Peyer's patch (tissue), 4 donors: ENCODE results near the gene LRRIQ1. TPM values are rescaled to one million over a fixed set of nuclear protein-coding genes. Genes with fewer than 3 reads are reported as not detected.
"Not testable (repeated sequence)": the region's sequence is repeated elsewhere in the genome, so short reads cannot be mapped to it uniquely, and the experiment has no call there.

Experiments used
- DNase-seq, 3 donors: peaks; one replicate each; pipeline ENCODE4 v3.0.0-alpha.2; 2017 to 2019
- H3K27ac ChIP-seq, 4 donors: fragments of 200-600 bp; sonication (generic); one replicate each; pipeline ENCODE4 v1.5.1; 2016 to 2019
- H3K27me3 ChIP-seq, 2 donors: fragments of 200-600 bp; sonication (generic); one replicate each; pipeline ENCODE4 v1.5.1; 2019
- H3K36me3 ChIP-seq, 3 donors: fragments of 200-600 bp; sonication (generic); one replicate each; pipeline ENCODE4 v1.5.1; 2016 to 2019
- H3K4me1 ChIP-seq, 4 donors: fragments of 200-600 bp; sonication (generic); one replicate each; pipeline ENCODE4 v1.5.1; 2016 to 2019
- H3K4me3 ChIP-seq, 4 donors: fragments of 200-600 bp; sonication (generic); 1 replicate in 3 of 4; 2 replicates in 1 of 4; pipeline ENCODE4 v1.5.1; 2016 to 2019; ENCODE audit warnings: mild to moderate bottlenecking in 1 of 4
- H3K9me3 ChIP-seq, 4 donors: fragments of 200-600 bp; sonication (generic); one replicate each; pipeline ENCODE4 v1.5.1; 2016 to 2019; ENCODE audit warnings: mild to moderate bottlenecking in 1 of 4
- CTCF ChIP-seq, 6 experiments: fragments of 450-650 bp in 4 of 6; fragments of 200-600 bp in 2 of 6; sonication (generic) in 1 of 6; IDR thresholded peaks; one replicate each; pipeline ENCODE4 v1.5.1; 2017 to 2019; ENCODE audit warnings: antibody characterized with exemption in 6 of 6, mild to moderate bottlenecking in 3 of 6, moderate library complexity in 1 of 6
- POLR2A ChIP-seq, 2 donors: fragments of 450-650 bp; IDR thresholded peaks; one replicate each; pipeline ENCODE4 v1.5.1; 2017; ENCODE audit warnings: antibody characterized with exemption in 2 of 2, mild to moderate bottlenecking in 2 of 2, moderate library complexity in 2 of 2
- total RNA-seq, 4 donors: library from RNA; depleted of rRNA; stranded (reverse); fragments of >200 nt; gene quantifications; one replicate each; pipeline ENCODE4 v1.1.0, GENCODE V29; 2016

The LRRIQ1 gene
- total RNA-seq, 4 donors from 2014 or later, result not detected

GRCh38 chr12:85186236-85186635 is 150.1 kb downstream of the LRRIQ1 start:
- H3K27ac ChIP-seq, result no peak overlapping the region
- TF ChIP-seq POLR2A (IDR thresholded peaks at IDR 0.05) (no peak), CTCF (IDR thresholded peaks at IDR 0.05) (no peak)
- DNase-seq, result no peak
- H3K36me3 ChIP-seq, result no peaks in the 10 kb centered on the region
- no peaks in the 10 kb centered on the region for H3K9me3 ChIP-seq
- no peaks in the 10 kb centered on the region for H3K4me1 ChIP-seq
- H3K4me3 ChIP-seq, result no peak overlapping the region
- H3K27me3 ChIP-seq, result no peaks in the 10 kb centered on the region

- no peak for TF ChIP-seq POLR2A (IDR thresholded peaks at IDR 0.05)
- no peak for TF ChIP-seq CTCF (IDR thresholded peaks at IDR 0.05)
- Histone ChIP-seq H3K36me3 (no peaks in the 10 kb centered on the region), H3K4me1 (no peaks in the 10 kb centered on the region), H3K9me3 (no peaks in the 10 kb centered on the region), H3K27ac (no peak overlapping the region), H3K27me3 (no peaks in the 10 kb centered on the region), H3K4me3 (no peak overlapping the region)
- DNase-seq, result no peak
Observed at GRCh38 chr12:85188619-85189018, 152.5 kb downstream of the LRRIQ1 start.

GRCh38 chr12:85190728-85191127 is 154.6 kb downstream of the LRRIQ1 start:
- no peaks in the 10 kb centered on the region for H3K36me3 ChIP-seq
- no peaks in the 10 kb centered on the region for H3K4me1 ChIP-seq
- no peaks in the 10 kb centered on the region for H3K9me3 ChIP-seq
- TF ChIP-seq CTCF (IDR thresholded peaks at IDR 0.05) (no peak), POLR2A (IDR thresholded peaks at IDR 0.05) (no peak)
- H3K27me3 ChIP-seq, result no peaks in the 10 kb centered on the region
- no peak overlapping the region for H3K4me3 ChIP-seq
- no peak for DNase-seq
- no peak overlapping the region for H3K27ac ChIP-seq

GRCh38 chr12:85203809-85204208 is 167.7 kb downstream of the LRRIQ1 start:
- H3K36me3 ChIP-seq, H3K9me3 ChIP-seq, H3K27me3 ChIP-seq, H3K4me3 ChIP-seq, DNase-seq, H3K4me1 ChIP-seq, H3K27ac ChIP-seq: not testable (repeated sequence)

GRCh38 chr12:85206543-85206942 is 170.4 kb downstream of the LRRIQ1 start:
- no peak overlapping the region for H3K4me3 ChIP-seq
- H3K27me3 ChIP-seq, result no peaks in the 10 kb centered on the region
- H3K9me3 ChIP-seq, result no peaks in the 10 kb centered on the region
- no peaks in the 10 kb centered on the region for H3K4me1 ChIP-seq
- H3K36me3 ChIP-seq, result no peaks in the 10 kb centered on the region
- no peak for DNase-seq
- TF ChIP-seq POLR2A (IDR thresholded peaks at IDR 0.05) (no peak), CTCF (IDR thresholded peaks at IDR 0.05) (no peak)
- H3K27ac ChIP-seq, result no peak overlapping the region

GRCh38 chr12:85224339-85224738 is 188.2 kb downstream of the LRRIQ1 start:
- not testable (repeated sequence) for H3K4me3 ChIP-seq, H3K9me3 ChIP-seq, H3K36me3 ChIP-seq, H3K4me1 ChIP-seq, H3K27ac ChIP-seq, DNase-seq, H3K27me3 ChIP-seq

- no peaks in the 10 kb centered on the region for H3K9me3 ChIP-seq
- TF ChIP-seq CTCF (IDR thresholded peaks at IDR 0.05), result no peak
- no peak for TF ChIP-seq POLR2A (IDR thresholded peaks at IDR 0.05)
- DNase-seq, result no peak
- no peaks in the 10 kb centered on the region for H3K36me3 ChIP-seq
- H3K4me3 ChIP-seq, result no peak overlapping the region
- no peak overlapping the region for H3K27ac ChIP-seq
- H3K27me3 ChIP-seq, result no peaks in the 10 kb centered on the region
- no peaks in the 10 kb centered on the region for H3K4me1 ChIP-seq
Observed at GRCh38 chr12:85225501-85225900, 189.3 kb downstream of the LRRIQ1 start.
